DOHH2 (cell line): ENCODE data around the gene TRIM40.
"Not testable (repeated sequence)": the region's sequence is repeated elsewhere in the genome, so short reads cannot be mapped to it uniquely, and the experiment has no call there.

Experiments used
- H3F3A ChIP-seq: fragments of 200-600 bp; sonication (generic), shearing (Covaris generic); 2 replicates; pipeline ENCODE4 v1.6.0; 2016; ENCODE audit warnings: antibody characterized with exemption, mild to moderate bottlenecking; ENCODE audit not compliant: control insufficient read depth, insufficient read depth
- H3K27ac ChIP-seq: fragments of 200-600 bp; sonication (generic); 2 replicates; pipeline ENCODE4 v1.5.1; 2014; ENCODE audit warnings: low read depth, mild to moderate bottlenecking, low read length, moderate library complexity
- H3K27me3 ChIP-seq: fragments of 200-600 bp; sonication (generic); 2 replicates; pipeline ENCODE4 v1.6.1; 2014; ENCODE audit warnings: mild to moderate bottlenecking, low read length, mixed read lengths; ENCODE audit not compliant: control insufficient read depth
- H3K36me3 ChIP-seq: fragments of 200-600 bp; sonication (generic); 2 replicates; pipeline ENCODE4 v1.6.1; 2014; ENCODE audit warnings: mild to moderate bottlenecking, low read length, moderate library complexity, mixed read lengths; ENCODE audit not compliant: control insufficient read depth
- H3K4me1 ChIP-seq: fragments of 200-600 bp; sonication (generic); 2 replicates; pipeline ENCODE4 v1.6.1; 2014; ENCODE audit warnings: mild to moderate bottlenecking, low read length, mixed read lengths; ENCODE audit not compliant: control insufficient read depth
- H3K4me2 ChIP-seq: fragments of 200-600 bp; sonication (generic); 2 replicates; pipeline ENCODE4 v1.6.0; 2014; ENCODE audit warnings: mild to moderate bottlenecking, low read length, moderate library complexity
- H3K4me3 ChIP-seq: fragments of 200-600 bp; sonication (generic); 2 replicates; pipeline ENCODE4 v1.5.1; 2014; ENCODE audit warnings: mild to moderate bottlenecking, low read length, mixed read lengths
- H3K79me2 ChIP-seq: fragments of 200-600 bp; sonication (generic); 2 replicates; pipeline ENCODE4 v1.6.1; 2014; ENCODE audit warnings: mild to moderate bottlenecking, low read length, mixed read lengths; ENCODE audit not compliant: control insufficient read depth
- H3K9me2 ChIP-seq: fragments of 200-600 bp; sonication (generic); replicated peaks from 2 replicates; pipeline ENCODE4 v1.6.1; 2014; ENCODE audit warnings: mild to moderate bottlenecking, low read length, mixed read lengths; ENCODE audit not compliant: control insufficient read depth
- H3K9me3 ChIP-seq: fragments of 200-600 bp; sonication (generic); 2 replicates; pipeline ENCODE4 v1.6.1; 2014; ENCODE audit warnings: antibody characterized with exemption, low read length, mixed read lengths; ENCODE audit not compliant: control insufficient read depth, insufficient read depth
- H4K20me1 ChIP-seq: fragments of 200-600 bp; sonication (generic); 2 replicates; pipeline ENCODE4 v1.6.0; 2014; ENCODE audit warnings: low read depth, mild to moderate bottlenecking, antibody characterized with exemption, low read length, moderate library complexity; ENCODE audit not compliant: control insufficient read depth, insufficient read depth
- EZH2phosphoT487 ChIP-seq: fragments of 200-600 bp; sonication (generic); IDR thresholded peaks from 2 replicates; pipeline ENCODE4 v1.6.1; 2017; ENCODE audit warnings: borderline replicate concordance, mild to moderate bottlenecking, antibody characterized with exemption, low read length, moderate library complexity, mixed read lengths
- TF ChIP-seq, protein P1 (sequence below): fragments of 200-600 bp; sonication (generic); IDR thresholded peaks from one replicate; pipeline ENCODE4 v1.5.1; 2014; ENCODE audit warnings: antibody characterized with exemption, mild to moderate bottlenecking, low read depth, low read length; ENCODE audit not compliant: poor library complexity, severe bottlenecking

TRIM40 gene

GRCh38 chr6:30136570-30137286 is 788 bp downstream of the TRIM40 start:
- Histone ChIP-seq H3K27me3 (peaks cover 44% of the 10 kb centered on the region), H3K4me2 (no peak overlapping the region), H3K4me3 (no peak overlapping the region), H3K36me3 (no peaks in the 10 kb centered on the region), H3K79me2 (no peaks in the 10 kb centered on the region), H3K9me3 (no peaks in the 10 kb centered on the region), H3K9me2 (no peaks in the 10 kb centered on the region), H4K20me1 (no peaks in the 10 kb centered on the region), H3K4me1 (peaks cover 7% of the 10 kb centered on the region), H3F3A (no peaks in the 10 kb centered on the region), H3K27ac (no peak overlapping the region)
- TF ChIP-seq, protein P1, sequence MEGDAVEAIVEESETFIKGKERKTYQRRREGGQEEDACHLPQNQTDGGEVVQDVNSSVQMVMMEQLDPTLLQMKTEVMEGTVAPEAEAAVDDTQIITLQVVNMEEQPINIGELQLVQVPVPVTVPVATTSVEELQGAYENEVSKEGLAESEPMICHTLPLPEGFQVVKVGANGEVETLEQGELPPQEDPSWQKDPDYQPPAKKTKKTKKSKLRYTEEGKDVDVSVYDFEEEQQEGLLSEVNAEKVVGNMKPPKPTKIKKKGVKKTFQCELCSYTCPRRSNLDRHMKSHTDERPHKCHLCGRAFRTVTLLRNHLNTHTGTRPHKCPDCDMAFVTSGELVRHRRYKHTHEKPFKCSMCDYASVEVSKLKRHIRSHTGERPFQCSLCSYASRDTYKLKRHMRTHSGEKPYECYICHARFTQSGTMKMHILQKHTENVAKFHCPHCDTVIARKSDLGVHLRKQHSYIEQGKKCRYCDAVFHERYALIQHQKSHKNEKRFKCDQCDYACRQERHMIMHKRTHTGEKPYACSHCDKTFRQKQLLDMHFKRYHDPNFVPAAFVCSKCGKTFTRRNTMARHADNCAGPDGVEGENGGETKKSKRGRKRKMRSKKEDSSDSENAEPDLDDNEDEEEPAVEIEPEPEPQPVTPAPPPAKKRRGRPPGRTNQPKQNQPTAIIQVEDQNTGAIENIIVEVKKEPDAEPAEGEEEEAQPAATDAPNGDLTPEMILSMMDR: no peak
- no peak for TF ChIP-seq EZH2phosphoT487

DNA sequence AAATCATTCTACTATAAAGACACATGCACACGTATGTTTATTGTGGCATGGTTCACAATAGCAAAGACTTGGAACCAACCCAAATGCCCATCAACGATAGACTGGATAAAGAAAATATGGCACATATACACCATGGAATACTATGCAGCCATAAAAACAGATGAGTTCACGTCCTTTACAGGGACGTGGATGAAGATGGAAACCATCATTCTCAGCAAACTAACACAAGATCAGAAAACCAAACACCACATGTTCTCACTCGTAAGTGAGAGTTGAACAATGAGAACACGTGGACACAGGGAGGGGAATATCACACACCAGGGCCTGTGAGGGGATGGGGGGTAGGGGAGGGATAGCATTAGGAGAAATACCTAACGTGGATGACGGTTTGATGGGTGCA is 4.3 kb downstream of the TRIM40 start:
- not testable (repeated sequence) for H3K9me2 ChIP-seq, H3K4me2 ChIP-seq, H3K4me1 ChIP-seq, H3K4me3 ChIP-seq, H3K27ac ChIP-seq, H3F3A ChIP-seq, H4K20me1 ChIP-seq, H3K79me2 ChIP-seq, H3K36me3 ChIP-seq, H3K9me3 ChIP-seq
- H3K27me3 ChIP-seq: peaks cover 54% of the 10 kb centered on the region

GRCh38 chr6:30142665-30143064 is 6.7 kb downstream of the TRIM40 start:
- Histone ChIP-seq H3F3A (no peaks in the 10 kb centered on the region), H3K9me3 (no peaks in the 10 kb centered on the region), H3K36me3 (no peaks in the 10 kb centered on the region), H3K4me2 (no peak overlapping the region), H3K4me1 (no peaks in the 10 kb centered on the region), H3K79me2 (no peaks in the 10 kb centered on the region), H4K20me1 (no peaks in the 10 kb centered on the region), H3K27ac (no peak overlapping the region), H3K27me3 (peaks cover 47% of the 10 kb centered on the region), H3K9me2 (no peaks in the 10 kb centered on the region), H3K4me3 (no peak overlapping the region)
- no peak for TF ChIP-seq EZH2phosphoT487
- TF ChIP-seq, protein P1: no peak

DNA sequence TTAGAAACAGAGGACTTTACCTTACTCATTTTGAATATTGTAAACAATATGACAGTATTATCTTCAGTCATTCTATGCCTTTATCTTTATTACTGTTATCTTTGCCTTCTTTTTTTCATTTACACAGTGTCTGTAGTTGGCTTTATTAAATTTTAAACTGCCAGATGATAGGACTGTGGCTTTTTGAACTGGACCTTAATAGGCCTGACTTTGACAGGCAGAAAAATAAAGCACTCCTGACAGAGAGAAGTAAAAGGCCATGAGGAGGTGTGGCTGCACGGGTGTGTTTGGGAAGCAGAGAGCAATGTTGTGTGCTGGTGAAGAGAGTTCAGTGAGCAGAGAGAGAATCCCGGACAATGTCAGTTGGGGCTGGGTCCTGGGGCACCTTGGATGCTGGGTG is 7.8 kb downstream of the TRIM40 start:
- H3F3A ChIP-seq: no peaks in the 10 kb centered on the region
- TF ChIP-seq, protein P1: no peak
- H3K27ac ChIP-seq: no peak overlapping the region
- no peaks in the 10 kb centered on the region for H3K36me3 ChIP-seq
- H3K4me3 ChIP-seq: no peak overlapping the region
- no peak overlapping the region for H3K4me2 ChIP-seq
- H3K9me2 ChIP-seq: no peaks in the 10 kb centered on the region
- peaks cover 45% of the 10 kb centered on the region for H3K27me3 ChIP-seq
- H4K20me1 ChIP-seq: no peaks in the 10 kb centered on the region
- no peaks in the 10 kb centered on the region for H3K9me3 ChIP-seq
- no peaks in the 10 kb centered on the region for H3K4me1 ChIP-seq
- no peaks in the 10 kb centered on the region for H3K79me2 ChIP-seq
